NCI-H1092 (cell line): ENCODE measurements around the gene OR1E1.
"Not testable (repeated sequence)": the region's sequence is repeated elsewhere in the genome, so short reads cannot be mapped to it uniquely, and the experiment has no call there.

ENCODE experiments used
- DNase-seq: peaks from one replicate; lab custom pipeline; 2025; lab: John Stamatoyannopoulos, UW

OR1E1 gene

DNA sequence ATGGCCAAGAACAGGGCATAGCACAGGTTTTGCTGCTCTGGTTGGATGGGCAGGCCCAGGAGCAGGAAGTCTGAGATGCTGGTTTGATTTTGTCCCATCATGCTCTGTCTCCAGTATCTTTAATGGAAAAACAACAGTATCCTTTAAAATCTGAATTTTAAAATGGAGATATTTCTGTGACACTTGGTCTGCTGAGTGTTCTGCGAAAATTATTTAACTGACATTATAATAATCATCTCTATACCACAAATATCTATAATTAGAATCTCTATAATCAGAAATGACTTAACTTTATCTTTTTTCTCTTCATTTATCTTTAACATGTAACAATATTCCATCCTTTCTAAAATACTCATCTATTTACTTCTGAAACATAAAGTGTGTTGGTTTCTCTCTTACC, at the start of gene OR1E1:
TSS of gene OR1E1 (minus strand) at position 101 of the 400 bp plus-strand sequence. CDS start at position 101, 0 bp downstream.
- no peak for DNase-seq

- no peak for DNase-seq
Observed at GRCh38 chr17:3447625-3448024, 49.4 kb upstream of the OR1E1 start.

DNA sequence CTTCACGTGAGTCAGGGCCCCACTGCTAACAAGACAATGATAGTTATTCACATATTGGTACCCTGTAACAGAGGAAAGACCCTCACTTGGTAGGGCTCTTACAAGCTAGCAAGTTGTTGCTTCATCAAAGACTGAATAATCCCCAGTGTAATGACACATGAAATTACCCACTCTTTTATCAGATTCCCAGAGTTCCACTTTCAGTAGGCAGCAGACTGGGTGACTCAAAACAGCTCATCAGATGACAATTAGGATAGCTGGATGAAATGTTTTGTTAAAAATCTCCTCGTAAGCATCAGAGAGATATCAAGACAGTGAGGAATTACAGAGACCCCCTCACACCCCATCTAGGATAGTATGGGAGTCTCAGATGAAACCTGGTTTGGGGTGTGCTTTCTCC, 42.2 kb upstream of the OR1E1 start:
- no peak for DNase-seq

- no peak for DNase-seq
Observed at GRCh38 chr17:3438368-3438767, 40.2 kb upstream of the OR1E1 start.

GRCh38 chr17:3433741-3434140, 35.5 kb upstream of the OR1E1 start, which contains the start of gene OR1E2:
Gene OR1E2 (minus strand): TSS chr17:3433841. CDS start chr17:3433841, 0 bp downstream.
- no peak for DNase-seq

DNA sequence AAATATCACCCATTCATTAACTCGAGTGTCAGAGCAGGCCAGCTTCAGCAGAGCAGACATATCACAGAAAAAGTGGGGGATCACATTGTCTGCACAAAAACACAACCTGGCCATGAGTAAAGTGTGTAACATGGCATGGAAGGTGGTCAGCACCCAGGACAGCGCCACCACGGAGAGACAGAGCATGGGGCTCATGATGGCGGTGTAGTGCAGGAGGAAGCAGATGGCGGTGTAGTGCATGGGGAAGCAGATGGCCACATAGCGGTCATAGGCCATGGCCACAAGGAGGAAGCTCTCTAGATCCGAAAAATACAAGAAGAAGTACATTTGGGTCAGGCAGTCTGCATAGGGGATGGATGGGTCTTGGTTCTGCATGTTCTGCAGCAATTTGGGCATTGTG, 35.0 kb upstream of the OR1E1 start:
- DNase-seq, result not testable (repeated sequence)

DNA sequence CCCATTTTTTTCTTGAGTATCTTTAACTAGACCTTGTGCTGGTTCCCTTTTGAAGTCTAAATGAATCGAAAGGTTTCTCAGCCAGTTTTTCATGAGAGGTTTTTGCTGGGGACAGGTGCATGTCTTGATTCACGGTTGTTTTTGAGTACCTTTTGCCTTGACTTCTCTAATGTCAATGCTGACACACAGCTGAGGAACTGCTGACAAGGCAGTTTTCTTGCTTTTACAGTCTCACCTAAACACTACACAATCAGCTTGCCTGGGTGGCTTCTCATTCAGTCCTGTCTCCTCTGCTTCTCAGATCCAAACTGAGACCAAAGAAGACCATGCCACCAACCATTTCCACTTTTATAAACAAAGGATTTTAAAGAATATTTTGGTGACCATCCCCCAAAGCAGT, 20.0 kb upstream of the OR1E1 start:
- DNase-seq, result no peak

DNA sequence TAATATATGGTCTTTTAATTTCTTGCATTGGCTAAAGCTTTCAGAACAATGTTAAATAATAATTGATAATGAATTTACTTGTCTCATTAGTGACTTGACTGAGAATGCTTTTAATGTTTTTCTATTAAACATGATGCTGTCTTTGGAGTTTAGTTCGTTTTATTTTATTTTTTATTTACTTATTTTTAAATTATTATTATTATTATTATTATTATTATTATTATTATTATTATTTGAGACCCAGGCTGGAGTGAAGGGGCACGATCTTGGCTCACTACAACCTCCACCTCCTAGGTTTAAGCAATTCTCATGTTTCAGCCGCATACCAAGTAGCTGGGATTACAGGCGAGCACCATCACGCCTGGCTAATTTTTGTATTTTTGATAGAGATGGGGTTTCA, 17.4 kb upstream of the OR1E1 start:
- no peak for DNase-seq

DNA sequence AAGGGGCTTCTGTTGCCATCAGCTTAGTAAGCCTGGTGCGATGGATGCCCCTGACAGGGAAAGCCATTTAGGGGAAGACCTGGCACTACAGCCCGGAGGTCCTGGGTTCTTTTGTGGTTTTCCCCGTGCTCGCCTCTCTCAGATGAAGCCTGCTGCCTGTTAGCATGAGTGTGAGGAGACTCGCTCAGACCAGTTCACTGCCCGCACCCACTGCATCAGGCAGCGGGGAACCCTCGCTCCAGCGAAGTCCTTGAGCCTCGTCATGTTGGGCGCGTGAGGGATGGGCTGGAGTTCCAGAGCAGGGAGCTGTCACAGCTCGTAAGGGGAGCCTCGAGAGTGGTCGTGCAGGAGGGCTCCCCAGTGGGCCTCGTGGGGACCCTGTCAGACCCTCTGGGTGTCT, 14.0 kb upstream of the OR1E1 start:
- DNase-seq, result not testable (repeated sequence)

DNA sequence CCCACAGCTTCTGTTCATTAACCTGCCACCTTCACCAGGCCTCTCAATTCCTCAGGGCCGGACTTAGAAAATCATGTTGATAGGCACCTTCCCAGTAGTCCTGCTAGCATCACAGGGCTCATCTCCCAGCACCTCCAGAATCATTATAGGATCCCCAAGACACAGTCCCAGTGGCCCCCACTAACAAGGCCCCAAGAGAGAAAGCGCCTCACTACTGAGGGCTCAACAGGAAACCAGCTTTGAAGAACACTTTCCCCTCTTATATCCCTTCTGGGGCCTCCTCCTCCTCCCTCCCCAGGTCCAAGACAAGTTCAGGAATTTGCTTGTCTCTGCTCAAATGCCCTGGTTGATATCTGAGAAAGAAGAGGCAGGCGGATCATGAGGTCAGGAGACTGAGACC, 12.9 kb upstream of the OR1E1 start, which contains the start of gene OR3A3:
TSS of gene OR3A3 (plus strand) at position 301 of the 400 bp plus-strand sequence.
- no peak for DNase-seq

GRCh38 chr17:3403856-3404255, 5.6 kb upstream of the OR1E1 start:
- DNase-seq, result not testable (repeated sequence)

- no peak for DNase-seq
Observed at GRCh38 chr17:3401786-3402185, 3.6 kb upstream of the OR1E1 start.

DNA sequence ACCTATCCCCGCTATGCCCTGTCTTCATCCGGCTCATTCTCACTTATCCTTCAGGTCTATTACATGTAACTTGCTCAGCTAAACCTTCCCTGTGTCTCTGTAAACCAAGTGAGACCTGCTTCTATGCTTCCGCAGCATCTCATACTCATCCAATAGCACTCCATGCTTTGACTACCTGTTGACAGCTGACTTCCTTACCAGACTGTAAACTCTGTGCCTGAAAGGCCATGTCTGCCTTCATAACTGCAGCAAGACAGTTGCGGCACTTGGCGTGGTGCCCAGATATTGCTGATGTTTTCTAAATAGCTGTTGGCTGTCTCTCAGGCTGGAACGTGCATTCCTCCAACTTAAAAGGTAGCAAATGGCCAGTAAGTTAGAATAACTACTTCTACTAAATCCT, 1.8 kb upstream of the OR1E1 start:
- no peak for DNase-seq

DNA sequence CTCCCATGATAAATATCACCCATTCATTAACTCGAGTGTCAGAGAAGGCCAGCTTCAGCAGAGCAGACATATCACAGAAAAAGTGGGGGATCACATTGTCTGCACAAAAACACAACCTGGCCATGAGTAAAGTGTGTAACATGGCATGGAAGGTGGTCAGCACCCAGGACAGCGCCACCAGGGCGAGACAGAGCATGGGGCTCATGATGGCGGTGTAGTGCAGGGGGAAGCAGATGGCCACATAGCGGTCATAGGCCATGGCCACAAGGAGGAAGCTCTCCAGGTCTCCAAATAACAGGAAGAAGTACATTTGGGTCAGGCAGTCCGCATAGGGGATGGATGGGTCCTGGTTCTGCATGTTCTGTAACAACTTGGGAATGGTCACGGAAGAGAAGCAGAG, 409 bp downstream of the OR1E1 start:
- not testable (repeated sequence) for DNase-seq

GRCh38 chr17:3389791-3390190, 8.4 kb downstream of the OR1E1 start:
- no peak for DNase-seq

GRCh38 chr17:3385869-3386816, 12.1 kb downstream of the OR1E1 start, which contains the start of gene OR3A2:
Gene OR3A2 (minus strand): TSS chr17:3386308.
- no peak for DNase-seq

DNA sequence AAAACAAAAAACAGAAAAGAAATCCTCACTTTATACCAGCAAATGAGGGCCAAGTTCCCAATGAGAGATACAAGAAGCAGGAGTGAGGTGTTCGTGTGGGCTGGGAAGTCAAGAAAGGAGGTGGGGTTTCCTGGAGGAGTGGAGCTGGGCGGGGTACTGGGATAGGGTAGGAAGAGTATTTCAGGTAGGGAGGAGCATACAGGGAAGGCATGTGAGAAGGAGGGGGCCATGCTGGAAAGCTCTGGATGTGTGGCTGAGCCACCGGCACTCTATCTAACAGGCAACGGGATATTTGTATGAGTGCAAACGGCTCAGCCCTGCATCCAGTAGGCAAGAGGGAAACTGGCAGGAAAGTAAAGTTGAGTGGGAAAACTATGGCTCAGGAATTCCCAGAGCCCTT, 16.3 kb downstream of the OR1E1 start:
- no peak for DNase-seq

DNA sequence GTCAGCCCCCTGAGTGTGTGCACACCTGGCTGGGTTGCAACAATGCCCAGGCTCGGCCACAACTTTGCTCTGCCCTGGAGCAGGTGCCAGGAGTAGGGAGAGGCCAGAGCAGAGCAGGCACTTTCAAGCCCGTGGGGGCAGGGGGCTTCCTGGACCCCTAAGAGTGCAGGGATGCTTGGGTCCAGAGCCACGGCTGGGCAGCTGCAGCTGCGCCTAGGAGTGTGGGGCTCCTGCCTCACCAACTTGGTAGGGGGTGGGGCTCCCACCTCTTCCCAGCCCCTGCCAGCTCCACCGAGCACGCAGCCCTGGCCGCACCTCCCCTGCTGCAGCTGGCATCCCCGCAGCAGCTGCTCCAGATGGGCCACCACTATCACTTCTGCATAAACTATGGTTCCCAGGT, 19.9 kb downstream of the OR1E1 start:
- no peak for DNase-seq

- DNase-seq, result not testable (repeated sequence)
Observed at GRCh38 chr17:3371167-3371566, 27.0 kb downstream of the OR1E1 start.
